B cell (primary cell): ENCODE measurements around the gene MAPKAP1. TPM values are rescaled to one million over a fixed set of nuclear protein-coding genes. Genes with fewer than 3 reads are reported as not detected.

Experiments used
- ATAC-seq: fragments of 200-7000 bp; cut with Tn5 transposase; one replicate; pipeline ENCODE4 v1.10.0; 2021; ENCODE audit warnings: low read depth, mild to moderate bottlenecking, moderate number of reproducible peaks, moderate library complexity
- CTCF ChIA-PET: fragments of 350-600 bp; sonication (Branson Sonifier 250); formaldehyde crosslinking; loops from one replicate; lab custom pipeline; 2021; ENCODE audit warnings: antibody characterized with exemption, inconsistent platforms; lab: Charles Lee
- POLR2A ChIA-PET: fragments of 350-600 bp; sonication (Branson Sonifier 250); formaldehyde crosslinking; loops from one replicate; lab custom pipeline; 2021; ENCODE audit warnings: antibody characterized with exemption; lab: Charles Lee
- DNase-seq: peaks from one replicate; pipeline ENCODE4 v3.0.0; 2013
- H2AFZ ChIP-seq: 2 replicates; pipeline ENCODE4 v1.6.1; 2012; ENCODE audit warnings: mild to moderate bottlenecking, low read depth, low read length; ENCODE audit not compliant: insufficient read depth, poor library complexity, severe bottlenecking
- H3K27ac ChIP-seq, 2 donors: 1 replicate in 1 of 2; 2 replicates in 1 of 2; pipeline ENCODE4 v1.5.1; 2012 to 2013; ENCODE audit warnings: low read length in 2 of 2, mild to moderate bottlenecking in 2 of 2, moderate library complexity in 1 of 2
- H3K27me3 ChIP-seq, 4 experiments: fragments of 200-600 bp in 1 of 4; sonication (generic) in 1 of 4; replicated peaks in 1 of 4; 1 replicate in 2 of 4; 2 replicates in 2 of 4; pipeline versions ENCODE4 v1.6.1 to v1.7.0; 2013 to 2016; ENCODE audit warnings: low read length in 3 of 4, mild to moderate bottlenecking in 2 of 4, mixed read lengths in 1 of 4, moderate library complexity in 1 of 4; ENCODE audit not compliant: insufficient read depth in 4 of 4, control insufficient read depth in 3 of 4; ENCODE audit errors: control extremely low read depth in 1 of 4
- H3K36me3 ChIP-seq, 2 experiments: replicated peaks in 1 of 2; 1 replicate in 1 of 2; 2 replicates in 1 of 2; pipeline versions ENCODE4 v1.6.1 to v1.7.1; 2013; ENCODE audit warnings: low read length in 1 of 2; ENCODE audit not compliant: insufficient read depth in 2 of 2, control insufficient read depth in 1 of 2; ENCODE audit errors: control extremely low read depth in 1 of 2, extremely low read depth in 1 of 2
- H3K4me1 ChIP-seq, 2 donors: fragments of 200-600 bp in 1 of 2; sonication (generic) in 1 of 2; 1 replicate in 1 of 2; 2 replicates in 1 of 2; pipeline versions ENCODE4 v1.5.1 to v1.6.1; 2013 to 2017; ENCODE audit warnings: low read length in 2 of 2; ENCODE audit not compliant: control insufficient read depth in 2 of 2, insufficient read depth in 2 of 2
- H3K4me2 ChIP-seq: replicated peaks from 2 replicates; pipeline ENCODE3; 2012; ENCODE audit warnings: mild to moderate bottlenecking, low read depth, low read length; ENCODE audit not compliant: poor library complexity, severe bottlenecking
- H3K4me3 ChIP-seq, 5 experiments: fragments of 200-600 bp in 1 of 5; sonication (generic) in 1 of 5; 1 replicate in 3 of 5; 2 replicates in 2 of 5; pipeline versions ENCODE4 v1.5.1 to v1.7.0; 2011 to 2016; ENCODE audit warnings: low read length in 4 of 5, mild to moderate bottlenecking in 4 of 5, low read depth in 2 of 5, control low read depth in 1 of 5, moderate library complexity in 1 of 5; ENCODE audit not compliant: insufficient read depth in 1 of 5; ENCODE audit errors: control extremely low read depth in 1 of 5, extremely low read depth in 1 of 5
- H3K79me2 ChIP-seq: fragments of 200-600 bp; sonication (generic); one replicate; pipeline ENCODE4 v1.6.0; 2016; ENCODE audit warnings: low read length; ENCODE audit not compliant: control insufficient read depth, insufficient read depth
- H3K9ac ChIP-seq: fragments of 200-600 bp; sonication (generic); 2 replicates; pipeline ENCODE4 v1.6.1; 2017; ENCODE audit warnings: mild to moderate bottlenecking, low read length, moderate library complexity
- H3K9me3 ChIP-seq, 3 donors: one replicate each; pipeline versions ENCODE4 v1.6.1 to v1.7.1; 2013; ENCODE audit warnings: low read length in 2 of 3; ENCODE audit not compliant: control insufficient read depth in 2 of 3, insufficient read depth in 1 of 3; ENCODE audit errors: control extremely low read depth in 1 of 3
- H4K20me1 ChIP-seq: 2 replicates; pipeline ENCODE4 v1.6.0; 2012; ENCODE audit warnings: mild to moderate bottlenecking, low read length; ENCODE audit not compliant: insufficient read depth, control insufficient read depth, poor library complexity, severe bottlenecking
- H3K27ac Mint-ChIP-seq: one replicate; pipeline ENCODE4 v1.8.0; 2021; ENCODE audit warnings: mixed read lengths
- H3K27me3 Mint-ChIP-seq: one replicate; pipeline ENCODE4 v1.8.0; 2021; ENCODE audit warnings: mixed read lengths
- H3K4me1 Mint-ChIP-seq: one replicate; pipeline ENCODE4 v1.8.0; 2021; ENCODE audit warnings: mixed read lengths
- H3K4me3 Mint-ChIP-seq: one replicate; pipeline ENCODE4 v1.8.0; 2021; ENCODE audit warnings: mixed read lengths
- H3K9me3 Mint-ChIP-seq: one replicate; pipeline ENCODE4 v1.8.0; 2022; ENCODE audit warnings: mixed read lengths; ENCODE audit not compliant: insufficient read depth
- EZH2 ChIP-seq: IDR thresholded peaks from 2 replicates; pipeline ENCODE4 v1.6.1; 2012; ENCODE audit warnings: borderline replicate concordance, low read depth, mild to moderate bottlenecking, moderate library complexity, low read length; ENCODE audit not compliant: insufficient read depth, poor library complexity, severe bottlenecking
- WGBS: methylation state at CpG from one replicate; pipeline ENCODE4 v1.1.5; 2013; ENCODE audit warnings: missing lambda C conversion rate; ENCODE audit not compliant: insufficient coverage; 5-methylcytosine and 5-hydroxymethylcytosine counted together
- intact Hi-C: fragments of 100-400 bp; cut with micrococcal nuclease; formaldehyde crosslinking; loops from one replicate; pipeline ENCODE4 v1.10.0; 2022
- polyA plus RNA-seq: library from polyadenylated mRNA; depleted of rRNA; stranded (reverse); fragments of >200 nt; gene quantifications from 2 replicates; pipeline ENCODE4 v1.2.3, GENCODE V29; 2012
- total RNA-seq, 2 donors: library from RNA; stranded (reverse); fragments of 120-200 nt in 1 of 2; gene quantifications; 1 replicate in 1 of 2; 2 replicates in 1 of 2; pipeline versions ENCODE4 v1.2.3 to v1.2.4, GENCODE V29; 2013 to 2022
- TF ChIP-seq, protein P1 (sequence below): fragments of 200-600 bp; IDR thresholded peaks from one replicate; pipeline ENCODE4 v1.8.0; 2022; ENCODE audit warnings: antibody characterized with exemption, mild to moderate bottlenecking

The MAPKAP1 gene
- total and polyA plus RNA-seq, 2 donors (not counting 1 experiment from before 2014, with no cell fraction given), result 51.6 to 62.4 TPM

DNA sequence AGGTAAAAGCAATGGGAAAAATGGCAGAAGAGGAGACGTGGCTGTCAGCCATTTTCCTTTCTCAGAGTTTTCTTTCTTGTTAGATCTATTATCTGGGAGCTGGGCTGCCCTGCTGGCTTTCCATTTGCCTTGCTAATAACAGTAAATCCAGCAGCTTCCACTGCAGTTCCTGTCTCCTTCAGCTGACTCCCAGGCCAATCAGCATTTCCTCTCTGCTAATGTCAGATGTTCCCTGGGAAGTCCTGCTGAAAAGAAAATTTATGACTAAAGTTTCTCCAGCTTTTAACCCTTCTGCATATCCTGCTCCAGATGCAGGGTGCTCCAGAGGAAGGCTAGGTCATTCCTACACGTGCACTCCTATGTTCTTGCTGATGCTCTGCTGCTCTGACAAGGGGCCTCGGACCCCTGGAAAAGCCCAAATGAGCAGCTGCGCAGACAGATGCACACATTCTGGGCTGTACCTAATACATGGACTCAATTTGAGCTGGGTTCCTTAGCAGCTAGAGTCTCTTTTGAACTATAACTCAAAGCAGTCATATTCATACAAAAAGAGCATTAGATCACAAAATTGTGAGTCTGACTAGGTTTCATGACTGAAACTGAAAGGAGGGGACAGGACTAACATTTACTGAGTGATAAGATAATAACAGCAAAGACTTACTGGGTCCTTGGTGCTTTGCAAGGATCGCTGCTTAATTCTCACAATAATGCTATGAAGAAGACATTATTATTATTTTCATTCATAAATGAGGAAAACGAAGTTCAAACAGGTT lies 182.2 kb downstream of the MAPKAP1 start:
- Histone ChIP-seq H2AFZ (no peak overlapping the region), H3K4me1 (peaks cover 47 to 51% of the 10 kb centered on the region in 2 donors), H3K4me2 (no peak overlapping the region), H3K27ac (no peak overlapping the region), H4K20me1 (no peaks in the 10 kb centered on the region), H3K9ac (no peak overlapping the region), H3K4me3 (no peak overlapping the region), H3K9me3 (no peaks in the 10 kb centered on the region), H3K36me3 (peaks cover 0 to 19% of the 10 kb centered on the region in 2 experiments), H3K79me2 (peaks cover 35% of the 10 kb centered on the region), H3K27me3 (no peaks in the 10 kb centered on the region)
- 94% methylated on average over 4 of the region's 6 CpGs for WGBS
- Mint-ChIP-seq H3K4me1 (peaks cover 63% of the 10 kb centered on the region), H3K9me3 (no peaks in the 10 kb centered on the region), H3K27me3 (no peaks in the 10 kb centered on the region), H3K27ac (no peak overlapping the region), H3K4me3 (no peak overlapping the region)
- TF ChIP-seq EZH2, result no peak
- TF ChIP-seq, protein P1, sequence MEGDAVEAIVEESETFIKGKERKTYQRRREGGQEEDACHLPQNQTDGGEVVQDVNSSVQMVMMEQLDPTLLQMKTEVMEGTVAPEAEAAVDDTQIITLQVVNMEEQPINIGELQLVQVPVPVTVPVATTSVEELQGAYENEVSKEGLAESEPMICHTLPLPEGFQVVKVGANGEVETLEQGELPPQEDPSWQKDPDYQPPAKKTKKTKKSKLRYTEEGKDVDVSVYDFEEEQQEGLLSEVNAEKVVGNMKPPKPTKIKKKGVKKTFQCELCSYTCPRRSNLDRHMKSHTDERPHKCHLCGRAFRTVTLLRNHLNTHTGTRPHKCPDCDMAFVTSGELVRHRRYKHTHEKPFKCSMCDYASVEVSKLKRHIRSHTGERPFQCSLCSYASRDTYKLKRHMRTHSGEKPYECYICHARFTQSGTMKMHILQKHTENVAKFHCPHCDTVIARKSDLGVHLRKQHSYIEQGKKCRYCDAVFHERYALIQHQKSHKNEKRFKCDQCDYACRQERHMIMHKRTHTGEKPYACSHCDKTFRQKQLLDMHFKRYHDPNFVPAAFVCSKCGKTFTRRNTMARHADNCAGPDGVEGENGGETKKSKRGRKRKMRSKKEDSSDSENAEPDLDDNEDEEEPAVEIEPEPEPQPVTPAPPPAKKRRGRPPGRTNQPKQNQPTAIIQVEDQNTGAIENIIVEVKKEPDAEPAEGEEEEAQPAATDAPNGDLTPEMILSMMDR, result no peak
- intact Hi-C loops, result no loop called here
- CTCF ChIA-PET, result interaction anchor here (1.3 to 1.6 kb wide), 2 partner anchors 10 to 97 kb away, joined by 4 read pairs; no protein-coding TSS in a partner anchor
- DNase-seq (no peak), ATAC-seq (no peak)
- POLR2A ChIA-PET, result no interaction called here

DNA sequence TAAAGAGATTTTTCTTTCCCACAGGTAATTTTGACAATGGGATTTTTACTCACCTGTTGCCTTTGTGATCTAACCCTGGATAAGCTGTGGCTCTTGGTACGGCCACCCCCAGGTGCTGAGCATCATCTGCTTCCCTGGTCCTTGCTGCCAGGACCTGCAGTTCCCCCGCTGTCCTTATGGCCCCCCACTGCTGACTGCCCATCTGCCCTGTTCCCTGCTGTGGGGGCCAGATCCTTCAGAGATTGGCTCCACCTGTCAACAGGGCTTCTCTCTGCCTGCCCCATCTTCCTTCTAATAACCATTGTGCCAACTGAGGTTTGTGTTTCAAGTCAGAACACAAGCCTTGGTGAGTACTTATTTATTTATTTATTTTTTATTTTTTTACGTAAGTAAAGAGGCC lies 183.3 kb downstream of the MAPKAP1 start:
- Histone ChIP-seq H3K27me3 (no peaks in the 10 kb centered on the region), H2AFZ (no peak overlapping the region), H3K4me3 (no peak overlapping the region), H3K9ac (no peak overlapping the region), H3K79me2 (peaks cover 40% of the 10 kb centered on the region), H3K4me1 (peaks cover 36 to 40% of the 10 kb centered on the region in 2 donors), H3K27ac (no peak overlapping the region), H3K4me2 (no peak overlapping the region), H4K20me1 (no peaks in the 10 kb centered on the region), H3K9me3 (no peaks in the 10 kb centered on the region), H3K36me3 (peaks cover 0 to 19% of the 10 kb centered on the region in 2 experiments)
- H3K27me3 Mint-ChIP-seq, result no peaks in the 10 kb centered on the region
- H3K4me1 Mint-ChIP-seq, result peaks cover 55% of the 10 kb centered on the region
- POLR2A ChIA-PET, result no interaction called here
- ATAC-seq, result no peak
- intact Hi-C loops, result no loop called here
- CTCF ChIA-PET, result interaction anchor here (1.6 kb wide), 1 partner anchor 96 kb away, joined by 4 read pairs; no protein-coding TSS in a partner anchor
- no peak overlapping the region for H3K27ac Mint-ChIP-seq
- WGBS, result 100% methylated on average over 2 of the region's 3 CpGs
- no peak overlapping the region for H3K4me3 Mint-ChIP-seq
- no peaks in the 10 kb centered on the region for H3K9me3 Mint-ChIP-seq
- no peak for DNase-seq
- TF ChIP-seq, protein P1, result no peak
- TF ChIP-seq EZH2, result no peak
